Stimulated activated CD4-positive, alpha-beta T cell treated with anti-CD3 and anti-CD28 coated beads, Interleukin-1b, Interleukin-23, amount 100 ng/mL, for 1 hour (primary cell): ENCODE results near the gene DRC7.

Experiments
- DNase-seq, 2 donors: peaks; one replicate each; pipeline ENCODE4 v3.0.0-alpha.2; 2020; ENCODE audit warnings: low read depth in 2 of 2

DRC7 gene

DNA sequence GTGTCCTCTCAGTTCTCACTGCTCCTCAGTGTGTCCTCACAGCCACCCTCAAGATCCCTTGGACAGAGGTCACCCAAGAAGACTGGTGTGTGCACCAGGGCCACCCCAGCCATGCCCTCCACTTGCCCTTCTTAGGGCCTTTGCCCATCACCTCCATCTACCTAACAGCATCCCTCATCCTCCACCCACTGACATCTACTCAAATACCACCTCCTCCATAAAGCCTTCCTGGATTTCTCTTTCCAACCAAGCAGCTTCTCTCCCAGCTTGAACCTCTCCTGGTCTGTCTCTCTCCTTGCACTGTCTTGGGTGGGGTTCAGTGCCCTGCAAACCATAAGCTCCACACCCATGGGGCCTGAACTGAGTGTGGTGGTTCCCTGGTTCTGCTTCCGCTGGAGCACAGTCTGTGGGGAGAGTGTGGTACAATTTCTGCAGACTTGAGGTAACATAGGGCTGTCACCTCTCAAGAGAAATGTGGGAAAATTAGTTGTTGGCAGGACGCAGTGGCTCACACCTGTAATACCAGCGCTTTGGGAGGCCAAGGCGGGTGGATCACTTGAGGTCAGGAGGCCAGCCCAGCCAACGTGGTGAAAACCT lies 55.3 kb downstream of the DRC7 start:
- no peak for DNase-seq

- no peak for DNase-seq
These were observed 56.4 kb downstream of the DRC7 start for GRCh38 chr16:57750796-57751538.

DNA sequence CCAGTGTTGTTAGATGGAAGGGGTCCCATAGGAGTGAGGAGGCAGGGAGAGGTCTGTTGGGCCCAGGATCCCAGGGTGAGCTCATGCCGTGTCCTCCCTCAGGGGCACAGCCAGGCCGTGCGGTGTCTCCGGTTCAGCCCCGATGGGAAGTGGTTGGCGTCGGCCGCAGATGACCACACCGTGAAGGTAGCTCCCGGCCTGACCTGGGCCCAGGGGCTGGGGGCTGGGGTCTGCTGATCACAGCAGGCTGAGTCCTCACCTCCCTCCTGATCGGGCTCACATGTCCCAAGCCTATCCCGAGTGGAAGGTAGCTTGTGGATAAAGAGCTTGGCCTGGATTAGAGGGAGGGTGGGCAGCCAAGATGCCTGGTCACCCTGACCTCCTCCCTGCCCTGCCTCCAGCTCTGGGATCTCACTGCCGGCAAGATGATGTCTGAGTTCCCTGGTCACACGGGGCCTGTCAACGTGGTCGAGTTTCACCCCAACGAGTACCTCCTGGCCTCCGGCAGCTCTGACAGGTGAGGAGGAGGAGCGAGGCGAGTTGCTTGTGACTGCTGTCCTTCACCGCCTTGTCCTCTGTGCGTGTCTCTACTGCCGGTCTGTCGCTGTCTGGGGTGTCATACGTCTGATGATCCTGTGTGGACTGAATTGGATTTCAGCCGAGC lies 57.1 kb downstream of the DRC7 start:
- no peak for DNase-seq

- no peak for DNase-seq
These were observed 57.6 kb downstream of the DRC7 start for GRCh38 chr16:57752203-57752580.

- no peak for DNase-seq
These were observed 58.2 kb downstream of the DRC7 start for GRCh38 chr16:57752581-57753447.

- DNase-seq: no peak
These were observed 59.1 kb downstream of the DRC7 start for GRCh38 chr16:57753448-57754353.

GRCh38 chr16:57754354-57755060 lies 59.9 kb downstream of the DRC7 start:
- no peak for DNase-seq

GRCh38 chr16:57755061-57755684 lies 60.6 kb downstream of the DRC7 start:
- no peak for DNase-seq

DNA sequence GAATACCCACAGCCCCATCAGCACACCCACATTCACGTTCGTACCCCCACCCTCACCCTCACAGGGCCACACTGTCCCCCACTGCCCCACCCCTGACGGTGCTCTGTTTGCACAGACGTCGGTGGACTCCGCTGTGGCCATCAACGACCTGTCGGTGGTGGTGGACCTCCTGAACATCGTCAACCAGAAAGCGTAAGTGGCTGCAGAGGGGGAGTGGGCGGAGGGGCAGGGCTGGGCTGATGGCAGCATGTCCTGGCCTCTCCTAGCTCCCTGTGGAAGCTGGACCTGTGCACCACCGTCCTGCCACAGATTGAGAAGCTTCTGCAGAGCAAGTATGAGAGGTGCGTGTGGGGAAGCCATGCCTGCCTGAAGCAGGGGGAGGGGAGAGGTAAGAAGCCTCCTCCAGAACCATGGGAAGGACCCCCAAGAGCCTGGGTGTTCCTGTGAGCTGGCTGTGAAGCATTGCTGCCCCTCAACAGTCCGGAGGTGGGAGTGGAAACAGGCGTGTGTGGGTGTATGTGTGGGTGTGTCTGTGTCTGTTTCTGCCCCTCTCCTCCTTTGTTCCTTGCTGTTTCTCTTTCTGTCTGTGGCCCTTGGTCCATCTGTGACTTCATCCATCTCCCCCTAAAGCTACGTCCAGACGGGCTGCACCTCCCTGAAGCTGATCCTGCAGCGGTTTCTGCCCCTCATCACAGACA lies 61.3 kb downstream of the DRC7 start:
- DNase-seq: no peak

GRCh38 chr16:57756424-57757325 lies 62.1 kb downstream of the DRC7 start:
- no peak for DNase-seq

GRCh38 chr16:57757326-57757786 lies 62.8 kb downstream of the DRC7 start:
- DNase-seq: peak; percentile 72 to 91

GRCh38 chr16:57757883-57758282 lies 63.3 kb downstream of the DRC7 start:
- no peak for DNase-seq

- DNase-seq: no peak
These were observed 63.9 kb downstream of the DRC7 start for GRCh38 chr16:57758331-57759117.

- DNase-seq: no peak
These were observed 64.5 kb downstream of the DRC7 start for GRCh38 chr16:57759131-57759530.

DNA sequence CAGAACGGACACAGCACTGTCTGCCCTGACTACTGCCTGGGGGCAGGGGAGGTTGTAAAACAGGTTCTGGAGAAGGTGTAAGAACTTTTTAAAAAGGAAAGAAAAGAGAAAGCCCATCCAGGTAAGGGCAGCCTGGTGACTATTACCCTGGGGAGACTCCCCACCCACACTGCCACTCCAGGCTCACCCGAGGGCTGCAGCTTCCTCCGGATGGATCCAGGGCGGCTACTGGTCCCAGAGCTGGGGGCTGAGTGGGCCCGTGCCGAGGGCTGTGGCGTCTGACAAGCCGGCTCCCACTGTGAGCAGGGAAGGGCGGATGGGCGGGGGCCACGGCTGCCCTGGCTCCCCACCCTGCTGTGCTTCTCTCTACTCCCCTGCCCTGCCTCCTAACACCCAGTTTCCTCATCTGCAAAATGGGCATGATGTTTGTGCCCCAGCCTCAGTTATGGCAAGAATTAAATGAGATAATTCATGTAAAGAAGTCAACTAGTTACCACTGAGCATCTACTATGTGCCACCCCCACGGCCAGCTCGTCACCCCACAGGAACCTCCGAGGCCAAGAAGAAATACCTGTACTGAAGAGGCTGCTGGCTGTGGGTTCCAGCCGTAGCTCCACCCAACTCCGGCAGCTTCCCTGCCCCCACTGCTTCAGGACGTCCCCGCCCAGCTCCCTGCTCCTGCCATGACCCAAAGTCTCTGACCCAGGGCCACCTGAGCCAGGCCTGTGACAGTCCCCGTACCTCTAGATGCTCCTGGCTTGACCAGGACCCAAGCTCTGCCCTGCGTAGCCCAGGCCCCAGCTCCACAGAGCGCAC lies 65.1 kb downstream of the DRC7 start:
- DNase-seq: no peak

DNA sequence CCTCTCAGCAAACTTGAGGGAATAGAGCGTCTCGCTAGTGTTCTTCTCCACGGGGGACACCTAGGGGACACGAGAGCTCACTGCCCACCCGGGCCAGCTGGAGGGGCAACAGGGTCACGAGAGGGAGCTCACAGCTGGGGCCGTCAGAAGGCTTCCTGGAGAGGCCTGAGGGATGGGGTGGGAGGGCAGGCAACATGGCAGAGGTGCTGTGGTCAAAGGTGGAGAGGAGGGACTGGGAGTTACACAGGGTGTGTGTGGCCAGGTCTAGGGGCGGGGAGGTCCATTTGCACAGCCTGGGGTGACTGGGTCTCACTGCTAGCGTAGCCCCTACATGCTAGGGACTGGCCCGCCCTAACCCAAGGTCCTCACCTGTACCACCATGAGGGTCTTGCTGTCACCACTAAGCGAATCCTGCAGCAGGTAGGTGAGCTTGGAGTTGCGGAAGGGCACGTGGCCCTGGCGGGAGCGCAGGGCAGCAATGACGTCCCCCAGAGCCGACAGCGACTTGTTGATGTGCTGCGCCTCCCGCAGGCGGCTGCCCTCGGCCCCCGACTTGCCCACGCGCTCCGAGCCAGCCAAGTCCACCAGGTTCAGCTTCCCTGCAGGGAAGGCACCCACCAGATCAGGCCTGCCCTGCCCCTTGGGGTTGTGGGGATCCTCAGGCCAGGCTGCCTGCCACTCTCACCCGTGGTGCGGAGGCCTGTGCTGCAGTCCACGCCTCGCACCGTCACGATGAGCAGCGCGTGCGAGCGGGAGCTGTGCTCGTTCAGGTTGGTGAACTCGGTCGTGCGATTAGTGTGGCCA lies 66.0 kb downstream of the DRC7 start:
- no peak for DNase-seq
